ENCODE measurements around the gene RBM24. TPM values are rescaled to one million over a fixed set of nuclear protein-coding genes. Genes with fewer than 3 reads are reported as not detected.

Gene RBM24
- total and polyA plus RNA-seq, 4 donors: 0.21 to 0.42 (median 0.28) TPM

DNA sequence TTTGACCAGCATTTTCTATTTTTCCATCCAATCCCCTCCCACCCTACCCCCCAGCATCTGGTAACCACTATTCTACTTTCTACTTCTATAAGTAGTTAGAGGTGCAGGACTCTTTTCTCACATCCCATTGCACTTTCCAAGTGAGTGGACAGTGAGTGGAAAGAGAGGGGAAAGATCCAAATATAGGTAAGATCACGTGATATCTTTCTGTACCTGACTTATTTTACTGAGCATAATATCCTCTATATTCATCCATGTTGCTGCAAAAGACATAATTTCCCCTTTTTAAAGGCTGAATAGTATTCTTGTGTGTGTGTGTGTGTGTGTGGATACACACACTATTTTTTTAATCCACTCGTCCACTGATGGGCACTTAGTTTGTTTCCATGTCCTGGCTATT lies 18.1 kb downstream of the RBM24 start:
- H3K9ac ChIP-seq (ENCODE audit: low read depth in 1 of 2, low read length in 2 of 2): no peak overlapping the region

DNA sequence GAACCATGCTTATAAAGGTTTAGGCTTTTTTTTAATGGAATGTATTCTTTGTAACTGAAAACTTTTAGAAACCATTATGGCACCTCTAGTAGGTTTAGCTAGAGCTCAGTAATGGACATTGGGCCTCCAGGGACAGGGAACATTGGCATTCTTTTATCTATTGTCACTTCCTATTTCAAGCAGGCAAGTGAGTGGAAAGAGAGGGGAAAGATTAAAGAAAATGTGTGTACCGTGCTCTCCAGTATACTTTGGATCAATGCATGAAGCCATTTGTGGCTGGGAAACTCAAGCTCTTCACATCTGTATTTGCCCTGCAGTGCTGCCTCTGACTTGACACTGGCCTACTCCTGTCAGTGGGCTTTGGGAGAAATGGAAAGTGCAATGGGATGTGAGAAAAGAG lies 18.6 kb downstream of the RBM24 start:
- no peaks in the 10 kb centered on the region for H3K27me3 ChIP-seq (ENCODE audit: control insufficient read depth in 4 of 4, insufficient read depth in 4 of 4, low read length in 3 of 4)
- H3K36me3 ChIP-seq (ENCODE audit: control insufficient read depth in 4 of 4, insufficient read depth in 3 of 4, low read depth in 1 of 4, low read length in 3 of 4): no peaks in the 10 kb centered on the region

More for the DNA sequence above, 18.1 kb downstream of the RBM24 start:
- H3K36me3 ChIP-seq (ENCODE audit: control insufficient read depth in 4 of 4, insufficient read depth in 3 of 4, low read depth in 1 of 4, low read length in 3 of 4): no peaks in the 10 kb centered on the region
- no peak for DNase-seq (ENCODE audit: low spot score)
- H3K27me3 ChIP-seq (ENCODE audit: control insufficient read depth in 4 of 4, insufficient read depth in 4 of 4, low read length in 3 of 4): no peaks in the 10 kb centered on the region
- no peak overlapping the region for H3K4me3 ChIP-seq (ENCODE audit: low read depth in 1 of 3, low read length in 3 of 3)
- 92% methylated on average over 2 of the region's 2 CpGs for WGBS
- H3K27ac ChIP-seq (ENCODE audit: low read depth in 1 of 2, low read length in 2 of 2): no peak overlapping the region
- TF ChIP-seq TAF1 (conservative IDR thresholded peaks at IDR 0.05) (no peak), EGR1 (IDR thresholded peaks at IDR 0.05; ENCODE audit: low read depth in 2 of 2) (no peak)
- peaks cover 0 to 1% (median 0%) of the 10 kb centered on the region in 4 donors for H3K9me3 ChIP-seq (ENCODE audit: control insufficient read depth in 4 of 4, low read length in 3 of 4)
- peaks cover 0 to 2% (median 0%) of the 10 kb centered on the region in 4 donors for H3K4me1 ChIP-seq (ENCODE audit: control insufficient read depth in 4 of 4, insufficient read depth in 4 of 4, low read length in 3 of 4)

DNA sequence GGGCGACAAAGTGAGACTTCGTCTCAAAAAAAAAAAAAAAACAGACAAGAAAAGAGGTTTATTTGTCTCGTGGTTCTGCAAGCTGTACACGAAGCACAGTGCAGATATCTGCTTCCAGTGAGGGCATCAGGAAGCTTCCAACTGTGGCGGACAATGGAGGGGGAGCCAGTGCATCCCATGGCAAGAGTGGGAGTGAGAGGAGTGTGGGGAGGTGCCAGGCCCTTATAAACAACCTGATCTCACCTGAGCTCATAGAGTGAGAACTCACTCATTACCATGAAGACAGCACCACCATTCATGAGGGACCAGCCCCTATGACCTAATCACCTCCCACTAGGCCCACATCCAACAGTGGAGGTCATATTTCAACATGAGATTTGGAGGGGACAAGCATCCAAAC lies 19.5 kb downstream of the RBM24 start:
- Histone ChIP-seq H3K9ac (ENCODE audit: low read depth in 1 of 2, low read length in 2 of 2) (no peak overlapping the region), H3K36me3 (ENCODE audit: control insufficient read depth in 4 of 4, insufficient read depth in 3 of 4, low read depth in 1 of 4, low read length in 3 of 4) (no peaks in the 10 kb centered on the region), H3K27me3 (ENCODE audit: control insufficient read depth in 4 of 4, insufficient read depth in 4 of 4, low read length in 3 of 4) (no peaks in the 10 kb centered on the region), H3K4me1 (ENCODE audit: control insufficient read depth in 4 of 4, insufficient read depth in 4 of 4, low read length in 3 of 4) (peaks cover 0 to 2% (median 0%) of the 10 kb centered on the region in 4 donors), H3K9me3 (ENCODE audit: control insufficient read depth in 4 of 4, low read length in 3 of 4) (peaks cover 0 to 1% (median 0%) of the 10 kb centered on the region in 4 donors), H3K4me3 (ENCODE audit: low read depth in 1 of 3, low read length in 3 of 3) (no peak overlapping the region), H3K27ac (ENCODE audit: low read depth in 1 of 2, low read length in 2 of 2) (no peak overlapping the region)
- TF ChIP-seq RXRA (IDR thresholded peaks at IDR 0.05) (no peak), SP1 (IDR thresholded peaks at IDR 0.05) (no peak), TAF1 (conservative IDR thresholded peaks at IDR 0.05) (no peak), YY1 (IDR thresholded peaks at IDR 0.05) (no peak), HNF4A (conservative IDR thresholded peaks at IDR 0.05) (no peak), HNF4G (IDR thresholded peaks at IDR 0.05) (no peak), RAD21 (IDR thresholded peaks at IDR 0.05) (no peak), FOXA1 (IDR thresholded peaks at IDR 0.05) (no peak), JUND (IDR thresholded peaks at IDR 0.05) (no peak), NR2F2 (IDR thresholded peaks at IDR 0.05) (no peak), GABPA (IDR thresholded peaks at IDR 0.05 in 1 of 2, conservative IDR thresholded peaks at IDR 0.05 in 1 of 2) (no peak)
- TF ChIP-seq, protein P1, sequence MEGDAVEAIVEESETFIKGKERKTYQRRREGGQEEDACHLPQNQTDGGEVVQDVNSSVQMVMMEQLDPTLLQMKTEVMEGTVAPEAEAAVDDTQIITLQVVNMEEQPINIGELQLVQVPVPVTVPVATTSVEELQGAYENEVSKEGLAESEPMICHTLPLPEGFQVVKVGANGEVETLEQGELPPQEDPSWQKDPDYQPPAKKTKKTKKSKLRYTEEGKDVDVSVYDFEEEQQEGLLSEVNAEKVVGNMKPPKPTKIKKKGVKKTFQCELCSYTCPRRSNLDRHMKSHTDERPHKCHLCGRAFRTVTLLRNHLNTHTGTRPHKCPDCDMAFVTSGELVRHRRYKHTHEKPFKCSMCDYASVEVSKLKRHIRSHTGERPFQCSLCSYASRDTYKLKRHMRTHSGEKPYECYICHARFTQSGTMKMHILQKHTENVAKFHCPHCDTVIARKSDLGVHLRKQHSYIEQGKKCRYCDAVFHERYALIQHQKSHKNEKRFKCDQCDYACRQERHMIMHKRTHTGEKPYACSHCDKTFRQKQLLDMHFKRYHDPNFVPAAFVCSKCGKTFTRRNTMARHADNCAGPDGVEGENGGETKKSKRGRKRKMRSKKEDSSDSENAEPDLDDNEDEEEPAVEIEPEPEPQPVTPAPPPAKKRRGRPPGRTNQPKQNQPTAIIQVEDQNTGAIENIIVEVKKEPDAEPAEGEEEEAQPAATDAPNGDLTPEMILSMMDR (IDR thresholded peaks at IDR 0.05; ENCODE audit: low read depth, low read length, missing input control): no peak
- TF ChIP-seq, protein P2, sequence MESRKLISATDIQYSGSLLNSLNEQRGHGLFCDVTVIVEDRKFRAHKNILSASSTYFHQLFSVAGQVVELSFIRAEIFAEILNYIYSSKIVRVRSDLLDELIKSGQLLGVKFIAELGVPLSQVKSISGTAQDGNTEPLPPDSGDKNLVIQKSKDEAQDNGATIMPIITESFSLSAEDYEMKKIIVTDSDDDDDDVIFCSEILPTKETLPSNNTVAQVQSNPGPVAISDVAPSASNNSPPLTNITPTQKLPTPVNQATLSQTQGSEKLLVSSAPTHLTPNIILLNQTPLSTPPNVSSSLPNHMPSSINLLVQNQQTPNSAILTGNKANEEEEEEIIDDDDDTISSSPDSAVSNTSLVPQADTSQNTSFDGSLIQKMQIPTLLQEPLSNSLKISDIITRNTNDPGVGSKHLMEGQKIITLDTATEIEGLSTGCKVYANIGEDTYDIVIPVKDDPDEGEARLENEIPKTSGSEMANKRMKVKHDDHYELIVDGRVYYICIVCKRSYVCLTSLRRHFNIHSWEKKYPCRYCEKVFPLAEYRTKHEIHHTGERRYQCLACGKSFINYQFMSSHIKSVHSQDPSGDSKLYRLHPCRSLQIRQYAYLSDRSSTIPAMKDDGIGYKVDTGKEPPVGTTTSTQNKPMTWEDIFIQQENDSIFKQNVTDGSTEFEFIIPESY (IDR thresholded peaks at IDR 0.05): no peak
- TF ChIP-seq, protein P3, sequence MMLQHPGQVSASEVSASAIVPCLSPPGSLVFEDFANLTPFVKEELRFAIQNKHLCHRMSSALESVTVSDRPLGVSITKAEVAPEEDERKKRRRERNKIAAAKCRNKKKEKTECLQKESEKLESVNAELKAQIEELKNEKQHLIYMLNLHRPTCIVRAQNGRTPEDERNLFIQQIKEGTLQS (IDR thresholded peaks at IDR 0.05): no peak
- TF ChIP-seq, protein P4, sequence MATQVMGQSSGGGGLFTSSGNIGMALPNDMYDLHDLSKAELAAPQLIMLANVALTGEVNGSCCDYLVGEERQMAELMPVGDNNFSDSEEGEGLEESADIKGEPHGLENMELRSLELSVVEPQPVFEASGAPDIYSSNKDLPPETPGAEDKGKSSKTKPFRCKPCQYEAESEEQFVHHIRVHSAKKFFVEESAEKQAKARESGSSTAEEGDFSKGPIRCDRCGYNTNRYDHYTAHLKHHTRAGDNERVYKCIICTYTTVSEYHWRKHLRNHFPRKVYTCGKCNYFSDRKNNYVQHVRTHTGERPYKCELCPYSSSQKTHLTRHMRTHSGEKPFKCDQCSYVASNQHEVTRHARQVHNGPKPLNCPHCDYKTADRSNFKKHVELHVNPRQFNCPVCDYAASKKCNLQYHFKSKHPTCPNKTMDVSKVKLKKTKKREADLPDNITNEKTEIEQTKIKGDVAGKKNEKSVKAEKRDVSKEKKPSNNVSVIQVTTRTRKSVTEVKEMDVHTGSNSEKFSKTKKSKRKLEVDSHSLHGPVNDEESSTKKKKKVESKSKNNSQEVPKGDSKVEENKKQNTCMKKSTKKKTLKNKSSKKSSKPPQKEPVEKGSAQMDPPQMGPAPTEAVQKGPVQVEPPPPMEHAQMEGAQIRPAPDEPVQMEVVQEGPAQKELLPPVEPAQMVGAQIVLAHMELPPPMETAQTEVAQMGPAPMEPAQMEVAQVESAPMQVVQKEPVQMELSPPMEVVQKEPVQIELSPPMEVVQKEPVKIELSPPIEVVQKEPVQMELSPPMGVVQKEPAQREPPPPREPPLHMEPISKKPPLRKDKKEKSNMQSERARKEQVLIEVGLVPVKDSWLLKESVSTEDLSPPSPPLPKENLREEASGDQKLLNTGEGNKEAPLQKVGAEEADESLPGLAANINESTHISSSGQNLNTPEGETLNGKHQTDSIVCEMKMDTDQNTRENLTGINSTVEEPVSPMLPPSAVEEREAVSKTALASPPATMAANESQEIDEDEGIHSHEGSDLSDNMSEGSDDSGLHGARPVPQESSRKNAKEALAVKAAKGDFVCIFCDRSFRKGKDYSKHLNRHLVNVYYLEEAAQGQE (IDR thresholded peaks at IDR 0.05): no peak
- TF ChIP-seq, protein P5, sequence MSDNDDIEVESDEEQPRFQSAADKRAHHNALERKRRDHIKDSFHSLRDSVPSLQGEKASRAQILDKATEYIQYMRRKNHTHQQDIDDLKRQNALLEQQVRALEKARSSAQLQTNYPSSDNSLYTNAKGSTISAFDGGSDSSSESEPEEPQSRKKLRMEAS (IDR thresholded peaks at IDR 0.05): no peak
- WGBS: 89% methylated on average over 5 of the region's 5 CpGs
- no peak for DNase-seq (ENCODE audit: low spot score)

More for the DNA sequence above, 18.6 kb downstream of the RBM24 start:
- Histone ChIP-seq H3K4me1 (ENCODE audit: control insufficient read depth in 4 of 4, insufficient read depth in 4 of 4, low read length in 3 of 4) (peaks cover 0 to 2% (median 0%) of the 10 kb centered on the region in 4 donors), H3K4me3 (ENCODE audit: low read depth in 1 of 3, low read length in 3 of 3) (no peak overlapping the region), H3K9me3 (ENCODE audit: control insufficient read depth in 4 of 4, low read length in 3 of 4) (peaks cover 0 to 1% (median 0%) of the 10 kb centered on the region in 4 donors), H3K27ac (ENCODE audit: low read depth in 1 of 2, low read length in 2 of 2) (no peak overlapping the region), H3K9ac (ENCODE audit: low read depth in 1 of 2, low read length in 2 of 2) (no peak overlapping the region)
- 83% methylated on average over 1 of the region's 1 CpG for WGBS
- DNase-seq (ENCODE audit: low spot score): no peak
- TF ChIP-seq, protein P5 (IDR thresholded peaks at IDR 0.05): no peak
